Cardiac septum (tissue), 1 donor: Measurements from ENCODE around the gene KIDINS220. TPM values are rescaled to one million over a fixed set of nuclear protein-coding genes. Genes with fewer than 3 reads are reported as not detected.
A peak's percentile ranks its signal among the peaks of the same experiment; 100 is the strongest.

Experiments used
- DNase-seq: peaks from one replicate; pipeline ENCODE4 v3.0.0-alpha.2; 2020; ENCODE audit warnings: low spot score
- intact Hi-C: fragments of 100-400 bp; cut with DNase I; formaldehyde crosslinking; loops from one replicate; pipeline ENCODE4 v1.14.0; 2022
- total RNA-seq: library from RNA; stranded (reverse); fragmentation: NEBNext Ultra II Directional; extraction: Animal tissue kit (Norgen Biotek cat#: 25700); gene quantifications from one replicate; pipeline ENCODE4 v1.2.1, GENCODE V29; 2021
- donor health status: DM: no; HTN: no; CAD: no.

Gene KIDINS220
- total RNA-seq, 1 donor from 2014 or later: 111 TPM

DNA sequence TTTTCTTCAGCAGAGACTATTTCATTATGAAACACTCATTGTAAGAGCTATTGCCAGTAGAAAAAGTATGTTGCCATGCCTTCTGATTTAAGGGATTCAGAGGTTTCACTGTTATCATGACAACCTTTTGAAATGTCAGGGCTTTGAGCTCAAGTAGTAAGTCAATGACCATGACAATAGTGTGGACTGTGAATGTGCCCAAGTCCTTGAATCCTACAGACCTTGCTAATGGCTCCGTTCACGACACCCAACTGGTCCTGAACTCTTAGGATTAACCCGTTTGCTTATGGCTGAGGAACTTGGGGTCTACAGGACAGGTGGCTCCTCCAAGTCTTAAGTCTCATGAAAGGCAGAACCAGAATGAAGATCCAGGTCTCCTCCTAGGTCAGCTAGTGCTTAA, 17.6 kb upstream of the KIDINS220 start:
- intact Hi-C loops: no loop called here
- DNase-seq: no peak

DNA sequence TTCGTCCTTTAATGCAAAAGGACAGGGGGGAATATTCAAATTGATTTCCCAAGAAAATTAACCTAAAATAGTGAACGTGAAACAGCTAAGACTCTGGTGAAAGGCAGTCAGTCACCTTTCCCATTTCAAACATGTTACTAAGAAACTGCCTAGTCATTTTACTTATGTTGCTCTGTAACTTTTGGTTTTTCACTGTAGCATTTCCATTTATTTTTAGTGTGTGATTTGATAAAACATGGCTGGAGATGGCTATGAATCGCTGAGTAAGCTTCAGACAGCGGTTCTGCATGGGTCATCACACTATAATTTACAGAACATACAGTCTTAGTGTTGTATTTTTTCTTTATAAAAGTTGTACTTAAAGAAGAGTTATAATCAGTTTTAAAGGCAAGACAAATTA, 16.0 kb upstream of the KIDINS220 start:
- intact Hi-C loops: no loop called here

DNA sequence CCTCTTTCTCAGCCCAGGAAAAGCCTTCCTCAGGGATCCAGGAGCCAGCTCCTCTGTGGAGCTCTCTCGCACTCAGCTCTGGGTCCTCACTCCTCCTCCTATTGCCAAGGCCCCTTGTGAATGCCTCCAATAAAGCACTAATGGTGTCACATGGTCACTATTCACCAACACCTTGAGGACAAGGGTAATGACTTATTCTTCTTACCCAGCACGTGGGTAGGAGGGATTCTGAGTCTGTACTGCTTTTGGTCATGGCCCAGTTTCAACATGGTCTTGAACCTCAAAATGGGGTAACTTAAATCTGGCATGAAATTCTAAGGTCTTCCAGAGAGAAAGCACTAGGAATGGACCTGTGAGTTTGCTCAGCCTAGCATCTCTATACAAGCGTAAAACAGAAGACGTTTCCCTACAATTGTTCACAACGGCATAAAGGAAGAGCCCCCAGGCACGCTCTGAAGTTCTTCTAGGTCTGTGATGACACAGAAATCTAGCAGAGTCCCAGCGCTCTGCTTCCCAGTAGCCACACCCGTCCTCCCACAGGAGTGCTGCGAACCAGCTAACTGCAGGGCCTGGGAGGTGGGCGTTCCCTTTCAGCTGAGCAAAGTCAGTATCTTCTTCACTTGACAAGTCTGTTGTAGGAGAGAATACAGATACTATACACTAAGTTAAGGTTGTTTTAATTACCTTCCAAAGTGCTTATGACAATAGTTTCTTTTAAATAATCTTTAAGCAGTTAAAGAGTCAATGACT, 14.6 kb upstream of the KIDINS220 start:
- DNase-seq: no peak
- intact Hi-C loops: no loop called here

More for the DNA sequence above, 16.0 kb upstream of the KIDINS220 start:
- DNase-seq: no peak

DNA sequence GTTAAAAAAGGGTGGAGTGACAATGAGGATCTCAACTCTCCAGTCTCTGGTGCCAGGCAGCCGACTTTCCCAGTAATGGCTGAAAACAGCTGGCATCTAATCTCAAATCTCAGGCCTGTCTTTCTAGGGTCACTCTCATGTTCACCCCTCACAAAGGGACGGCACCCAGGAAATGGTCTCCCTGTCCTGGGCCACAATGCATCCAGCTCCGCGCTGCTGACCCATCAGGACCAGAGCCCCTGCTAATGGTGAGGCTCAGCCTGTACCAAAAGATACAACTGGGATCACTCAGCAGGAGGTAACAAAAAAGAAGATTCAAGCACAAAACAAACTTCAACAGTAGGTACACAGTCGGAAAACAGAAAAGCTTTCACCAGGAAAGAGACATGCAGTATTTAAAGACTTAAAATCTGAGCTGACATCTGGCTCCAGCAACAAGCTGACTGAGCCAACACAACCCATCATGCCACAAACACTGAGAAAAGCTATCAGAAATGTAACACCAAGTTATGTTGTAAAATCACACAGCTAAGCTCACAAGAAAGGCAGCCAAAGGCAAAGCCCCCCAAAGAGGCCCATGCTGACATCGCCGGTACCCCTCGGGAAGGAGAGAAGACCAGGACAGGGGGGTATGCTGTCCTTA, 13.6 kb upstream of the KIDINS220 start:
- intact Hi-C loops: no loop called here
- no peak for DNase-seq

DNA sequence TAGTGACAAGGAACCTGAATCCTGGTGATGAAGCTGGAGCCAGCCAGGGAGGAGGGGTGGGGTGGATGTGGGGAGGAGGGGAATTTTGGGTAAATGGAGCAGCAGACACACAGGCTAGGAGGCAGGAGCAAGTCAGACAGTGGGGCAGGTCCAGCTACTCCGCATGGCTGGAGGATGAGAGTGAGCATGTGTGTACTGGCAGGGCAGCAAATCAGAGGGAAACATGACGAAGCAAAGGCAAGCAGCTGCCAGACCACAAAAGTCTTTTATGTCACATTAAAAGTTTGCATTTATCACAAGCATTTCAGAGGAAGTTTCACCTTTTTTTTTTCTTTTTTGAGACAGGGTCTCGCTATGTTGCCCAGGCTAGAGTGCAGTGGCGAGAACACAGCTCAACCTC, 11.9 kb upstream of the KIDINS220 start:
- no peak for DNase-seq
- intact Hi-C loops: no loop called here

DNA sequence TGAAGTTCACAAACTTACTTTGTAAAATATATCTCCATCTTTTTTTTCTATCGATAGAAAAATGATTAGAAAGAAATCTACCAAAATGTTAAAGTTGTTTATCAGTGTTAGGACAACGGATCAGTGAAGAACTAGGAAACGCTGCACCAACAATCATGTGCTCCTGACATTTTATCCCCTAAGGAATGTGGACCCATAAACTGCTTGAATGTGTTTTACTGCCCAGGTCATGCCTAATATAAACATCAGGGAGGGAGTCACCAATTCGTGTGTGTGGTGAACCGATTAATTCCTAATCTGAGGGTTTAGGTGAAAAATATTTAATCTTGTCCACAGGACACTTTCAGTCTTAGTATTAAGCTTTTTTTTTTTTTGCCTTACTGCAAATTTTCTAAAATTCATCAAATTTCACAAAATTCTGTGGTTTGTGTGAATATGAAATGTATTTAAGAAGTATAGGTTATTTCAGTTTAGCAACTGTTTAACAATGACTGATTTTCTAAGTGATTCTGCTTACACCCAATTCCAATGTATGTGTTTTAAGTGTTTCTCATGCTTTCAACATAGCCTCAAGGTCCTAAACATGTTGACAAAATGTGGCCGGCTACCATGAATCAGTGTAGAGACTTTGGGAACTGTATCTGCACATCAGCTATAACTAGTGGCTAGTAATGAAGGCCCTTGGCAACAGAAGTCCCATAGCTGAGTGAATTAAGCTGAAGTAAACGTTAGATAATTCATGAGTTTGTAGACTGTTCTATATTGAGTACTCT, 11.1 kb upstream of the KIDINS220 start:
- intact Hi-C loops: no loop called here
- no peak for DNase-seq

DNA sequence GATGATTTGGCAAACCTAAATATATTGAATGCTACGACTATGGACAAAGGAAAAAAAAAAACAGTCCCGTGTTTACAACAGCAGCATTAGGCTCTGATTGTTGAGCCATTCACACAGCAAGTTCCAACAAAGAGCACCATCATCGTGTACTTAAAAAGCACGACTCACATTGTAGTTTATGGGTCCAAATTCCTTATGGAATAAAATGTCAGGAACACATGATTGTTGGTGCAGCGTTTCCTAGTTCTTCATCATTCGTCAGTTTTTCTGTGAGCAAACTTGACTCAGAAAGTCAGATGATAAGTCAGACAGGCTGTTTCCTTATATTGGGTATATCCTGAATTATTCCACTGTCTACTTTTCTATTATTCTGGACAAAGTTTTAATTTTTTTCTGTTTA, 10.0 kb upstream of the KIDINS220 start:
- intact Hi-C loops: no loop called here
- no peak for DNase-seq

DNA sequence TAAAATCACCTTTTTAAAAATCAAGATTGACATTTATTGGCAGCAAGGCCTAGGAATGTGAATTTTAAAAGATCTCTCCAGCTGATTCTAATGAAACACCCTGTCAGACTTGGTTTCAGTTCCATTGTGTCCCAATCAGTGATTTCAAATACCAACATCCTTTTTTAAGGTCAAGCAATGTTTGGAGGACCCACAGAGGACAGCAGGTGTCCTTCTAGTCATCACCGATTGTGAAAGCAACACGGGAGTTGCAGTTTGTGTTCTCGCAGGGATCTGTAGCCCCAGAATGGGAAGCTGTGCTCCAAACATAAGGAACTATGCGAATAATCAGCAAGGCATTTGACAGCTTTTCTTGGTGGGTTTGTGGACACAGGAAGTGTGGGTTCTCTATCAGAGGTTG, 4.5 kb upstream of the KIDINS220 start:
- intact Hi-C loops: no loop called here
- DNase-seq: no peak

DNA sequence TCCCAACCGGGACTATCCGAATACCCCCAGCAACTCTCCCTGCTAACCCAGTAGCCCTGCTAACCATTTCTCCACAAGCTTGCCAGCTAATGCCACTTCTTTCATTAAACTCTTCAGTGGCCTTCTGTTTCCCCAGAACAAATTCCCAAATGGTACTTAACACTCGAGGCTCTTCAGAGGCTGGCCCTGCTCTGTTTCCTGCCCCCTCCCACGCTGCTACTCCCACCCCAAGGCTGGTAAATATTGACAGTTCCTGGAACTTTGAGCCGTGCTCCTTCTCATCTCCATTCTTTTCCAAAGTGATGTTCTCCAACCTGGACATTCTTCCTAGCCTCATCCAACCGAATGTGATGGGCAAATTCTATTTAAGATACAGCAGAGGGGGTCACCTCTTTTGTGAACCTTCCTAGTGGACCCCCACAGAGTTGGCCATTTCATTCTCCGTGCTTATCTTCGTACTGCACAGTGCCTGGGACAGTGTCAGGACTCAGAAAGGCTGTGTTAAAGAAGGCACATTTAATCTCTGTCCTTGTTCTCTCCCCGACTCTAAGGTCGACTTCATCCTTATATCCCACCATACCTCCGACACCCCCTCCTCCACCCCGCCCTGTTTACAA, 3.2 kb upstream of the KIDINS220 start:
- DNase-seq: no peak
- intact Hi-C loops: no loop called here

DNA sequence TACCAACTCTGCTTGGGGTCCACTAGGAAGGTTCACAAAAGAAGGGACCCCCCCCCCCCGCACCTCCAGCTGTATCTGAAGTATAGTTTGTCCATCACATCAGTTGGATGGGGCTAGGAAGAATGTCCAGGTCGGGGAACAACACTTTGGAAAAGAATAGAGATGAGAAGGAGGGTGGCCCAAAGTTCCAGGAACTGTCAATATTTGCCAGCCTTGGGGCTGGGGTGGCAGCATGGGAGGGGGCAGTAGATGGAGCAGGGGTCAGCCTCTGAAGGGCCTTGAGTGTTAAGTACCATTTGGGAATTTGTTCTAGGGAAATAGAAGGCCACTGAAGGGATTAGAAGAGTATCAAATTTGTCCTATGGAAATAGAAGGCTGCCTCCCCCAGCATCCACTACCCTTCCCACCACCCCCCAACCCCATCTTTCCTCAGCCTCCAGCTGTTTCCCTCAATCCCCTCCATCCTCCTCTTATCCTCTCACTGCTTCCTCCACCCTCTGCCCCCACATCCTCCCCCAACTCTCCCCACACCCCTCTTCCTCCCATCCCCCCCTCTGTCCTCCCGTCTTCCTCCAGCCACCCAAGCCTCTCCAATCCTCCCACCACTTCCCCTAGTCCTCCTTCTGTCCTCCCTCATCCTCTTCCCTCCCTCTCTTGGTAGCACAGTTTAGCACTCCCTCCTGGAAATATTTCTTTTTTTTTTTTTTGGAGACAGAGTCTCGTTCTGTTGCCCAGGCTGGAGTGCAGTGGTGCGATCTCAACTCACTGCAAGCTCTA, 2.0 kb upstream of the KIDINS220 start:
- DNase-seq: no peak
- intact Hi-C loops: no loop called here

DNA sequence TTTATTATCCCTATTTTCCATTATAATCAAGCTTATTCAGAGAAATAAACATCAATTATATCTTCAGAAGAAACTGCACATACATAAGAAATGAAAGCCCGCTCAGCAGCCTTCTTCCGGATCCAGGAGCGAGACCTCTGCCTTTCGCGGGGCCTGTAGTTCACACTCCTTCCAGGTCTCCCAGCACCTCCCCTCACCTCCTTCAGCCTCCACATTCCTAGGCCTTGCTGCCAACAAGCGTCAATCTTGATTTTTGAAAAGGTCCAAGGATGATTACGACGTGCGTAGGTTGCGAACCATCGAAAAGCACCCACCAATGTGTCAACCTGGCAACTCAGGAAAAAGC, 355 bp upstream of the KIDINS220 start:
- intact Hi-C loops: no loop called here
- no peak for DNase-seq

DNA sequence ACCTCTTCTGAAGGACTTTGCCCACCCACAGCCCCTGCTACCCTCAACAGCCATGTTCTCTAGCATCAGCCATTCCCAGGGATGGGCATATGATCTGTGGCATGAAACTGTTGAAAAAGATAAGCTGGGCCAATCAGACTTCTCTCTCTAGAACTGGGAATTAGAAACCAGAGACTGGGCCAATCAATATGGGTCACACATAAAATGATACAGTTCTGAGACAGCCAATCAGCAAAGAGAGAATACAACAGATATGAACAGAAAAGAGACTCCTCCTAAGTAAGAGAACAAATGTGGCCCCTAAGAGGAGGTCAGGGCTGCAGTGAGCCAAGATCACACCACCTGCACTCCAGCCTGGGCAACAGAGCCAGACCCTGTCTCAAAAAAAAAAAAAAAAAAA, 2.1 kb downstream of the KIDINS220 start:
- intact Hi-C loops: no loop called here
- no peak for DNase-seq

DNA sequence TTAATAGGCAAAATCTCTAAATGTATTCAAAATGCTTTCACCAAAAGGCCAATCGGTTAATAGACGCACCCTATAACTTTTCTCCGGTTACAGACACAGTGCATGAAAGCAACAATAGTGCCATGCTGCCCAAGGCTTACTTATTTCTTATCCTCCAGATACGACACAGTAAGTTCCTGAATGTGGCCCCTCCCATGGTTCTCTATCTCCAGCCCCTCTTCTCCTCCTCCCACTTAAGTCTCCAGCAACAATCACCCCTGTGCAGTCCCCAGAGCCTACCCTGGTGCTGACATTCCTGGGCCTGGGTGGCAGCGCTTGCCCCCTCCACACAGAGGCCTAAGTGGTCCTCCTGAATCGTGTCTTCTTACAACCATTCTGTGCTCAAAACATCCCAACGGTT, 3.6 kb downstream of the KIDINS220 start:
- intact Hi-C loops: no loop called here
- DNase-seq: no peak

DNA sequence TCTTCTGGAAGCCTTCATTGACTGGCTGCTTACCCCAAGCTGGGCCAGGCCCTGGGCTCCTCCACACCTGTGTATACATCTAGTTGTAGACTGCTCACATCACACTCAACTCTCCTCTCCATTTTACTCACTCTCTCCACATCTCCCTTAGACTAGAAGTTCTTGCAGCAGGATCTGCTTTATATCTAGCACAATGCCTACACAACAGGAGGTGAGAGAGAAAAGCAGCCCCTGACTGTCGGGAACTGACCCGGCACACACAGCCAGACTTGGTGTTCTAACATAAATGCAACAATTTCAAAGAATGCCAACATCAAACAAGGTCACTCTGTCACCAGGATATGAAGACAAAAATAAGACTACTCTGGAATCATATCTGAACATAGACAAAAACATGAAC, 5.9 kb downstream of the KIDINS220 start:
- intact Hi-C loops: no loop called here
- no peak for DNase-seq

DNA sequence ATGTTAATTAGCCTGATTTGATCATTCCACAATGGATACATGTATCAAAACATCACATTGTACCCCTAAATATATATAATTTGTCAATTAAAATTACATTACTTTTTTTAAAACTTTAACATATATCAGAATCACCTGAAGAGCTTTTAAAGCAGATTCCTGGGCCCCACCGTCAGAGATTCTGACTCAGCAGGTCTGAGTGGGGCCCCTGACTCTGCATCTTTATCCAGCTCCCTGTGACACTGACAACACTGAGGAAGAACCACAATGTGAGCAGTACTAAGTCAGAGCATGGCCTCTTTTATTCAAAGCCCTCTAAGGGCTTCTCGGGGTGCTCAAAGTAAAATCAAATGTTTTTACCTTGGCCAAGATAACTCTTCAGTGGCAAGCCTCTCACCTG, 9.7 kb downstream of the KIDINS220 start:
- intact Hi-C loops: no loop called here
- DNase-seq: peak; percentile 38

DNA sequence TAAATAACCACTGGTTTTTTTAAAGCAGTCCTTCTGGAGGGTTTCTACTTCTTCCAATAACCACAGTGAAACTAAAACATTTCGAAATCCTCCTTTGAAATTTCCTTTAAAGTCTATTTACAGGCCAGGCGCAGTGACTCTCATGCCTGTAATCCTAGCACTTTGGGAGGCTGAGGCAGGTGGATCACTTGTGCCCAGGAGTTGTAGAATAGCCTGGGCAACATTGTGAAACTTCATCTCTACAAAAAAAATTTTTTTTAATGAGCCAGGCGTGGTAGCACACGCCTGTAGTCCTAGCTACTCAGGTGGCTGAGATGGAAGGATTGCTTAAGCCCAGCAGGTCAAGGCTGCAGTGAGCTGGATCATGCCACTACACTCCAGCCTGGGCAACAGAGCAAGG, 15.2 kb downstream of the KIDINS220 start:
- DNase-seq: no peak
- intact Hi-C loops: no loop called here

DNA sequence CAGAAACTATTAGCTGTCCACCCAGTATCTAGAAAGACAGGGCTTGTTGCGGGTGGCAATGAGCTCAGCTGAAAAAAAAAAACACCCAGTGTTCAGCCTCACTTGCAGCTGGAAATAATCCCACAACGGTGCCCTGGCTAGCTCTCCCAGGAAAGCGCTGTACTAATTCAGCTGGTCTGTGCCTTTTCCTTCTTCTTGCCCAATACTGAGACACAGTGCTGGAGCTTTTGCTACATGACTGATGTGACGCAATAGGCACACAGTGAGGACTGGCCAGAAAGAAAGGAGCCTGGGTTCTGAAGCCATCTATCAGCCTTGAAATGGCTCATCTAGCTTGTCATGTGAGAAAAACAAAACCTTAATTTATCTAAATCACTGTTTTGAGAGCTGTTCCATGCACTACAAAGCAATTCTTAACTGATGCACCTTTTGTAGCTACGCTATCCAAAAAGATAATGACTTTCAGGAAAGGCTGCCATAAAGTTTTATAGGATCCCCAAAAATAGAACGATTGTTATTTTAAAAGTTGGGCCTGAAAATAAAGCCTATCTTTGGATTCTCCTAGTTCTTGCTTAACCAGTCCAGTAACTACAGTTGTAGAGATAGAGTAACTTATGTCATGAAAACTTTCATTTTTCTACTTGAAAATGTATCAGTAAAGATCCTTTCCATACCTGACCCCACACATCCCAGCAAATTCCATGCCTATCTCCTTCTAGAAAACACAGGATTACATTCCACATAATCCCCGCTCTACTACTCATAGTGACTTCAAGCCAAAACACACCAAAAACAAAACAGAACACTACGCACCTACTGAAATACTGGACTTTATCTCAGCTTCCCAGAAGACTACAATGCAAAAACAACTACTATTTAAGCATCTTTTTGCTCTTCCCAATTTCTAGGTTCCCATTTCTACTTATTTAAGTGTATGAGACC, 15.9 kb downstream of the KIDINS220 start:
- no peak for DNase-seq
- intact Hi-C loops: no loop called here

DNA sequence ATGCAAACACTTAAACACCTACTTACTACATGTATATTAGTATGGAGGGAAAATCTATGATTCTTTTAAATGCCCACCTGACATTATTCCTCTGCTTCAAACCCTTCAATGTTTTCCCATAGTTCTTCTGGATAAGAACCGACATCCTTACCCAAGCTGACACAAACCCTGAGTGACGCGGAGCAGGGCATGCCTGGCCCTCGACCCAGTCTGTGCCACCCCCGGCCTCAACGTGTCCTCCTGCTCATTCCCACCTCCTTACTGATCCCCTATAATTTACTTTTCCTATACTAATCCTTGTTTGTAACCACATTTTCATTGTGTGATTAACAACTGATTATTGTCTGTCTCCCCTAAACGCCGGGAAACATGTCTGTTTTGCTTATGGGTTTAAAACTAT, 17.5 kb downstream of the KIDINS220 start:
- intact Hi-C loops: no loop called here
- no peak for DNase-seq

DNA sequence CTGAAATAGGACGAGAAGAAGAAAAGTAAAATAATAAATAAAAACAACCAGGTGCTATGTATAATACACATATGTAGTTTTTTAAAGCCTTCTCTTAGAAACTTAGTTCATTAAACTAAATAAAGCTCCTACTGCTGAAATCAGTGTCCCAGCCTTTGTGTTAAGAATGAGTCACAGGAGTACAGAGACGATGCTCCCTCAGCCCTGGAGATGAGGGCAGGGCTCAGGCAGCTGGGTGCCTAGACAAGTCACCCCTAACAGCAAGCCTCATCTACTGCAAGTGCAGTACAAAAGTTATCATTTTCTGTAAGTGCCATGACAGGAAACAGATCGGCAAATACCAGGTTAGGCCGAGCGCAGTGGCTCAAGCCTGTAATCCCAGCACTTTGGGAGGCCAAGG, 18.2 kb downstream of the KIDINS220 start:
- DNase-seq: no peak
- intact Hi-C loops: no loop called here
